K562 (cell line): ENCODE measurements around the gene BBLN. TPM values are rescaled to one million over a fixed set of nuclear protein-coding genes. Genes with fewer than 3 reads are reported as not detected.

ENCODE experiments used
- ARID2 ChIP-seq: fragments of 450-650 bp; IDR thresholded peaks from 2 replicates; pipeline ENCODE4 v1.6.1; 2017; ENCODE audit warnings: antibody characterized with exemption, mild to moderate bottlenecking
- HEY1 ChIP-seq: fragments of 250-450 bp; sonication (Bioruptor Pico); IDR thresholded peaks from 2 replicates; pipeline ENCODE4 v1.5.0; 2020; ENCODE audit warnings: mild to moderate bottlenecking, moderate library complexity, borderline replicate concordance
- KDM2B ChIP-seq: fragments of 250-450 bp; sonication (Bioruptor Pico); IDR thresholded peaks from 2 replicates; pipeline ENCODE4 v1.8.0; 2021; ENCODE audit warnings: mild to moderate bottlenecking, moderate library complexity
- SAP30 ChIP-seq: fragments of 200-600 bp; sonication (generic); IDR thresholded peaks from 2 replicates; pipeline ENCODE4 v1.6.1; 2012; ENCODE audit warnings: borderline replicate concordance, low read depth, mild to moderate bottlenecking, moderate library complexity, low read length, control low read depth, inconsistent platforms; ENCODE audit not compliant: insufficient read depth, poor library complexity, severe bottlenecking
- ZNF121 ChIP-seq: sonication (generic); formaldehyde crosslinking; conservative IDR thresholded peaks from 2 replicates; pipeline ENCODE4 v1.8.0; 2022; ENCODE audit warnings: missing genetic modification reagents
- ZNF212 ChIP-seq: fragments of 450-650 bp; formaldehyde crosslinking; IDR thresholded peaks from 2 replicates; pipeline ENCODE4 v1.4.0; 2020; ENCODE audit warnings: mild to moderate bottlenecking
- ZNF586 ChIP-seq: fragments of 450-650 bp; formaldehyde crosslinking; conservative IDR thresholded peaks from 2 replicates; pipeline ENCODE4 v1.4.0; 2020; ENCODE audit warnings: mild to moderate bottlenecking, moderate library complexity
- polyA plus RNA-seq, 8 experiments: library from polyadenylated mRNA; depleted of rRNA in 4 of 8; stranded (reverse) in 5 of 8; unstranded in 3 of 8; fragments of >200 nt; fragmentation: Nextera tagmentation in 2 of 8; fragmentation: Illumina TruSeq in 1 of 8; extraction: Ambion mirVana in 2 of 8; extraction: Trizol in 1 of 8; gene quantifications; 2 replicates each; pipeline versions ENCODE4 v1.2.1 to v1.2.3, GENCODE V29; 2011 to 2014; ENCODE audit warnings: inconsistent platforms in 1 of 8, missing spikeins in 1 of 8
- total RNA-seq, 7 experiments: library from RNA; depleted of rRNA in 6 of 7; stranded (reverse); fragments of >200 nt in 6 of 7; fragmentation: Illumina TruSeq in 2 of 7; extraction: Trizol in 2 of 7; gene quantifications; 2 replicates each; pipeline versions ENCODE4 v1.2.1 to v1.2.3, GENCODE V29; 2011 to 2021; ENCODE audit warnings: low replicate concordance in 1 of 7
- TF ChIP-seq, protein P1 (sequence below): fragments of 450-650 bp; formaldehyde crosslinking; IDR thresholded peaks from 2 replicates; pipeline ENCODE4 v1.4.0; 2020; ENCODE audit warnings: mild to moderate bottlenecking, mixed read lengths
- TF ChIP-seq, protein P2 (sequence below): fragments of 250-450 bp; sonication (Bioruptor Pico); IDR thresholded peaks from 2 replicates; pipeline ENCODE4 v1.4.0; 2020
- TF ChIP-seq, protein P3 (sequence below), 3 experiments: IDR thresholded peaks in 2 of 3; conservative IDR thresholded peaks in 1 of 3; 2 replicates each; pipeline ENCODE4 v1.5.1; 2011 to 2012; ENCODE audit warnings: low read length in 3 of 3, mild to moderate bottlenecking in 3 of 3, control low read depth in 2 of 3, improper control_type of control experiment in 1 of 3, inconsistent platforms in 1 of 3, low read depth in 1 of 3, mixed read lengths in 1 of 3, moderate library complexity in 1 of 3; ENCODE audit not compliant: insufficient read depth in 2 of 3
- TF ChIP-seq, protein P4 (sequence below): IDR thresholded peaks from 3 replicates; pipeline ENCODE4 v1.6.1; 2011; ENCODE audit warnings: borderline replicate concordance, mild to moderate bottlenecking, moderate library complexity; ENCODE audit not compliant: insufficient read length; ENCODE audit errors: extremely low read depth

The BBLN gene
- total and polyA plus RNA-seq, 9 of the 15 experiments (the other 6 are each of a cell fraction or from before 2014, with no cell fraction given): 4.2 to 331 (median 87.1) TPM

DNA sequence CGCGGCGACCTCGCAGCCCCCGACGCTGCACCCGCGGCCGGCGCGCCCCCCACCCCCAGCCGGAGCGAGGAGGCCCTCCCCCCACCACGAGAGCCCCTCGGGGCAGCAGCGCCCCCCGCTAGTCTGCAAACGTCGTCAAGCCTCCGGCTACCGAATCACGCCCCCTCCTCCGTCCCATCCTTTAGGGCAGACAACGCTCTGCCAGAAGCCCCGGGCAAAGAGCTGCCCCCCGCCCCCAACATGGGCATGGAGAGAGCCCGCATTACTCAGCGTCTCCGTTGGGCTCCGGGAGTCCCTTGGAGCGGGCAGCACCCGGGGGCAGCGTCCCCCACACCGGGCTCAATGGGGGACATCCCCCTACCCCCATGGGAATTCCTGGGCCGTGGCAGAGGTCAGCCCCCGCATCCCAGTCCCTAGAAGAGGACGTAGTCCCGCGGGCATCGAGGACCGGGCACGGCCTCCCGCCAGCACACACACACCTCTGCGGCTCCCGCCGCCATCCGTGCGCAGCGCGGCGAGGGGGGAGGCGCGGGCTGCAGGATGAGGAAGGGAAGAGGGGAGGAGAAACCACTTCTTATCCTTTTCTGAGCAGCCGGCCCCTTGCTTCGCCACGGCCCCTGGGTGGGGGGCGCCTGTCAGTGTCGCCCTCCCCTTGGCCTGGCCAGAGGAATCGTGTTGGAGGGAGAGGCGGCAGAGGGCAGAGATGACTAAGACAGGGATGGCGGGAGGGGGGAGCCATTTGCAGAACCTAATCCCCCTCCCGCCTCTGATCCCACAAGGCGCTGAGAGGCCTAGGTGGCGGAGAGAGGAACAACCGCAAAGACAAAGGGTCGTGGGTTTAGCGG, 43.9 kb downstream of the BBLN start (continued):
- TF ChIP-seq, protein P1, sequence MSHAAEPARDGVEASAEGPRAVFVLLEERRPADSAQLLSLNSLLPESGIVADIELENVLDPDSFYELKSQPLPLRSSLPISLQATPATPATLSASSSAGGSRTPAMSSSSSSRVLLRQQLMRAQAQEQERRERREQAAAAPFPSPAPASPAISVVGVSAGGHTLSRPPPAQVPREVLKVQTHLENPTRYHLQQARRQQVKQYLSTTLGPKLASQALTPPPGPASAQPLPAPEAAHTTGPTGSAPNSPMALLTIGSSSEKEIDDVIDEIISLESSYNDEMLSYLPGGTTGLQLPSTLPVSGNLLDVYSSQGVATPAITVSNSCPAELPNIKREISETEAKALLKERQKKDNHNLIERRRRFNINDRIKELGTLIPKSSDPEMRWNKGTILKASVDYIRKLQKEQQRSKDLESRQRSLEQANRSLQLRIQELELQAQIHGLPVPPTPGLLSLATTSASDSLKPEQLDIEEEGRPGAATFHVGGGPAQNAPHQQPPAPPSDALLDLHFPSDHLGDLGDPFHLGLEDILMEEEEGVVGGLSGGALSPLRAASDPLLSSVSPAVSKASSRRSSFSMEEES: no peak
- TF ChIP-seq ZNF121 (no peak), KDM2B (CRISPR knock-in tag) (peak; percentile 76), ARID2 (no peak), ZNF586 (CRISPR knock-in tag) (peak; percentile 66; the same call in 1 of the 2 replicates), ZNF212 (CRISPR knock-in tag) (no peak), SAP30 (no peak), HEY1 (CRISPR knock-in tag) (no peak)
- TF ChIP-seq, protein P2, sequence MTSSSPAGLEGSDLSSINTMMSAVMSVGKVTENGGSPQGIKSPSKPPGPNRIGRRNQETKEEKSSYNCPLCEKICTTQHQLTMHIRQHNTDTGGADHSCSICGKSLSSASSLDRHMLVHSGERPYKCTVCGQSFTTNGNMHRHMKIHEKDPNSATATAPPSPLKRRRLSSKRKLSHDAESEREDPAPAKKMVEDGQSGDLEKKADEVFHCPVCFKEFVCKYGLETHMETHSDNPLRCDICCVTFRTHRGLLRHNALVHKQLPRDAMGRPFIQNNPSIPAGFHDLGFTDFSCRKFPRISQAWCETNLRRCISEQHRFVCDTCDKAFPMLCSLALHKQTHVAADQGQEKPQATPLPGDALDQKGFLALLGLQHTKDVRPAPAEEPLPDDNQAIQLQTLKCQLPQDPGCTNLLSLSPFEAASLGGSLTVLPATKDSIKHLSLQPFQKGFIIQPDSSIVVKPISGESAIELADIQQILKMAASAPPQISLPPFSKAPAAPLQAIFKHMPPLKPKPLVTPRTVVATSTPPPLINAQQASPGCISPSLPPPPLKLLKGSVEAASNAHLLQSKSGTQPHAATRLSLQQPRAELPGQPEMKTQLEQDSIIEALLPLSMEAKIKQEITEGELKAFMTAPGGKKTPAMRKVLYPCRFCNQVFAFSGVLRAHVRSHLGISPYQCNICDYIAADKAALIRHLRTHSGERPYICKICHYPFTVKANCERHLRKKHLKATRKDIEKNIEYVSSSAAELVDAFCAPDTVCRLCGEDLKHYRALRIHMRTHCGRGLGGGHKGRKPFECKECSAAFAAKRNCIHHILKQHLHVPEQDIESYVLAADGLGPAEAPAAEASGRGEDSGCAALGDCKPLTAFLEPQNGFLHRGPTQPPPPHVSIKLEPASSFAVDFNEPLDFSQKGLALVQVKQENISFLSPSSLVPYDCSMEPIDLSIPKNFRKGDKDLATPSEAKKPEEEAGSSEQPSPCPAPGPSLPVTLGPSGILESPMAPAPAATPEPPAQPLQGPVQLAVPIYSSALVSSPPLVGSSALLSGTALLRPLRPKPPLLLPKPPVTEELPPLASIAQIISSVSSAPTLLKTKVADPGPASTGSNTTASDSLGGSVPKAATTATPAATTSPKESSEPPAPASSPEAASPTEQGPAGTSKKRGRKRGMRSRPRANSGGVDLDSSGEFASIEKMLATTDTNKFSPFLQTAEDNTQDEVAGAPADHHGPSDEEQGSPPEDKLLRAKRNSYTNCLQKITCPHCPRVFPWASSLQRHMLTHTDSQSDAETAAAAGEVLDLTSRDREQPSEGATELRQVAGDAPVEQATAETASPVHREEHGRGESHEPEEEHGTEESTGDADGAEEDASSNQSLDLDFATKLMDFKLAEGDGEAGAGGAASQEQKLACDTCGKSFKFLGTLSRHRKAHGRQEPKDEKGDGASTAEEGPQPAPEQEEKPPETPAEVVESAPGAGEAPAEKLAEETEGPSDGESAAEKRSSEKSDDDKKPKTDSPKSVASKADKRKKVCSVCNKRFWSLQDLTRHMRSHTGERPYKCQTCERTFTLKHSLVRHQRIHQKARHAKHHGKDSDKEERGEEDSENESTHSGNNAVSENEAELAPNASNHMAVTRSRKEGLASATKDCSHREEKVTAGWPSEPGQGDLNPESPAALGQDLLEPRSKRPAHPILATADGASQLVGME (CRISPR knock-in tag): peak; percentile 83; the same call in 1 of the 2 replicates
- TF ChIP-seq, protein P3, sequence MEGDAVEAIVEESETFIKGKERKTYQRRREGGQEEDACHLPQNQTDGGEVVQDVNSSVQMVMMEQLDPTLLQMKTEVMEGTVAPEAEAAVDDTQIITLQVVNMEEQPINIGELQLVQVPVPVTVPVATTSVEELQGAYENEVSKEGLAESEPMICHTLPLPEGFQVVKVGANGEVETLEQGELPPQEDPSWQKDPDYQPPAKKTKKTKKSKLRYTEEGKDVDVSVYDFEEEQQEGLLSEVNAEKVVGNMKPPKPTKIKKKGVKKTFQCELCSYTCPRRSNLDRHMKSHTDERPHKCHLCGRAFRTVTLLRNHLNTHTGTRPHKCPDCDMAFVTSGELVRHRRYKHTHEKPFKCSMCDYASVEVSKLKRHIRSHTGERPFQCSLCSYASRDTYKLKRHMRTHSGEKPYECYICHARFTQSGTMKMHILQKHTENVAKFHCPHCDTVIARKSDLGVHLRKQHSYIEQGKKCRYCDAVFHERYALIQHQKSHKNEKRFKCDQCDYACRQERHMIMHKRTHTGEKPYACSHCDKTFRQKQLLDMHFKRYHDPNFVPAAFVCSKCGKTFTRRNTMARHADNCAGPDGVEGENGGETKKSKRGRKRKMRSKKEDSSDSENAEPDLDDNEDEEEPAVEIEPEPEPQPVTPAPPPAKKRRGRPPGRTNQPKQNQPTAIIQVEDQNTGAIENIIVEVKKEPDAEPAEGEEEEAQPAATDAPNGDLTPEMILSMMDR (IDR thresholded peaks at IDR 0.05 in 2 of 3, conservative IDR thresholded peaks at IDR 0.05 in 1 of 3; ENCODE audit: insufficient read depth in 2 of 3, low read depth in 1 of 3, low read length in 3 of 3): peak; percentile 26 to 43 (median 42); a peak in 3 of 6 replicates
- TF ChIP-seq, protein P4, sequence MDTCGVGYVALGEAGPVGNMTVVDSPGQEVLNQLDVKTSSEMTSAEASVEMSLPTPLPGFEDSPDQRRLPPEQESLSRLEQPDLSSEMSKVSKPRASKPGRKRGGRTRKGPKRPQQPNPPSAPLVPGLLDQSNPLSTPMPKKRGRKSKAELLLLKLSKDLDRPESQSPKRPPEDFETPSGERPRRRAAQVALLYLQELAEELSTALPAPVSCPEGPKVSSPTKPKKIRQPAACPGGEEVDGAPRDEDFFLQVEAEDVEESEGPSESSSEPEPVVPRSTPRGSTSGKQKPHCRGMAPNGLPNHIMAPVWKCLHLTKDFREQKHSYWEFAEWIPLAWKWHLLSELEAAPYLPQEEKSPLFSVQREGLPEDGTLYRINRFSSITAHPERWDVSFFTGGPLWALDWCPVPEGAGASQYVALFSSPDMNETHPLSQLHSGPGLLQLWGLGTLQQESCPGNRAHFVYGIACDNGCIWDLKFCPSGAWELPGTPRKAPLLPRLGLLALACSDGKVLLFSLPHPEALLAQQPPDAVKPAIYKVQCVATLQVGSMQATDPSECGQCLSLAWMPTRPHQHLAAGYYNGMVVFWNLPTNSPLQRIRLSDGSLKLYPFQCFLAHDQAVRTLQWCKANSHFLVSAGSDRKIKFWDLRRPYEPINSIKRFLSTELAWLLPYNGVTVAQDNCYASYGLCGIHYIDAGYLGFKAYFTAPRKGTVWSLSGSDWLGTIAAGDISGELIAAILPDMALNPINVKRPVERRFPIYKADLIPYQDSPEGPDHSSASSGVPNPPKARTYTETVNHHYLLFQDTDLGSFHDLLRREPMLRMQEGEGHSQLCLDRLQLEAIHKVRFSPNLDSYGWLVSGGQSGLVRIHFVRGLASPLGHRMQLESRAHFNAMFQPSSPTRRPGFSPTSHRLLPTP: no peak
